GM19324 (cell line): ENCODE results near the gene FMN2.
"Not testable (repeated sequence)": the region's sequence is repeated elsewhere in the genome, so short reads cannot be mapped to it uniquely, and the experiment has no call there.

Source experiments
- ATAC-seq: cut with Tn5 transposase; IDR thresholded peaks from one replicate; pipeline ENCODE4 v1.9.1; 2021; ENCODE audit warnings: mild to moderate bottlenecking, moderate library complexity; ENCODE audit not compliant: unreplicated experiment, low FRiP score

Gene FMN2

GRCh38 chr1:240242601-240243144 lies 151.0 kb downstream of the FMN2 start:
- no peak for ATAC-seq

- ATAC-seq: no peak
Observed at GRCh38 chr1:240244968-240245628, 153.4 kb downstream of the FMN2 start.

GRCh38 chr1:240245629-240246020 lies 153.9 kb downstream of the FMN2 start:
- ATAC-seq: no peak

GRCh38 chr1:240247899-240248298 lies 156.2 kb downstream of the FMN2 start:
- ATAC-seq: no peak

GRCh38 chr1:240254006-240254405 lies 162.3 kb downstream of the FMN2 start:
- ATAC-seq: no peak

- ATAC-seq: no peak
Observed at GRCh38 chr1:240254778-240255291, 163.2 kb downstream of the FMN2 start.

GRCh38 chr1:240255922-240256321 lies 164.2 kb downstream of the FMN2 start:
- no peak for ATAC-seq

DNA sequence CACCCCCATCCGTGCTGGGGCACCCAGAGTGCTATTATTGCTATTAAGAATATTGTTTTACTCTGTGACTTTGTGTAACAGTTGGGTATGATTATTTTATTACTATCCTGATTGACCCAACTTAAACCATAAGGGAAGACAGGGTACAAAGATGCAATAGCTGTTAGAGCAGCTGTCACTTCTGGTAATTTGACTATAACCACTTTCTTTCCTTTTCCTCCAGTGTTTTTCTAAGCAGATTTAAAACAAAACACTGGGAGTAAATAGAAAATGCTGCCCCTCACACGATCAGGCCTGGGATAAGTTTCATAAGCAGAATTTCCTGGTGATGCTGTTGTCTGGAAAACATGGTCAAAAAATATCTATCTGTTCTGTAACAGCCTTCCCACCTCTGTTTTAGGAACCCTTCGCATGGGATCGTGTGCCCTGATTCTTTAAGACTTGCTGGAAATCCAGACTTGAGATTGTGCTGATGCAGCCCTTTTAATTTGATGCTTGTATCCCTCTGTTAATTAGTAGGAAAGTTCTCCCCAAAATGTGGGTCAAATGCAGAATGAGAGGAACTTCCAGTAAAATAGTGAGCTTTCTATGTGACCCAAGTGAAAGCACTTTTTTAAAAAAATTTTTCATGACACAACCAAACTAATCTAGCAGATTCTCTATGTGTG lies 165.3 kb downstream of the FMN2 start:
- no peak for ATAC-seq

GRCh38 chr1:240258910-240259309 lies 167.2 kb downstream of the FMN2 start:
- ATAC-seq: no peak

DNA sequence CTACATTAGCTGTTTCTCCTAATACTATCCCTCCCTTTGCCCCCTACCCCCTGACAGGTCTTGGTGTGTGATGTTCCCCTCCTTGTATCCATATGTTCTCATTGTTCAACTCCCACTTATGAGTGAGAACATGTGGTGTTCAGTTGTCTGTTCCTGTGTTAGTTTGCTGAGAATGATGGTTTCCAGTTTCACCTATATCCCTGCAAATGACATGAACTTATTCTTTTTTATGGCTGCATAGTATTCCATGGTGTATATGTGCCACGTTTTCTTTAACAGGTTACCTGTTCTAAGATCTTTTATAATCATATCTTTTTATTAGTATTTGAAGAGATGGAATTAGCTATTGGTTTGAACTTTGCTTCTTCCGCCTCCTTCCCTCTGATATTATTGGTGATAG lies 172.8 kb downstream of the FMN2 start:
- not testable (repeated sequence) for ATAC-seq

DNA sequence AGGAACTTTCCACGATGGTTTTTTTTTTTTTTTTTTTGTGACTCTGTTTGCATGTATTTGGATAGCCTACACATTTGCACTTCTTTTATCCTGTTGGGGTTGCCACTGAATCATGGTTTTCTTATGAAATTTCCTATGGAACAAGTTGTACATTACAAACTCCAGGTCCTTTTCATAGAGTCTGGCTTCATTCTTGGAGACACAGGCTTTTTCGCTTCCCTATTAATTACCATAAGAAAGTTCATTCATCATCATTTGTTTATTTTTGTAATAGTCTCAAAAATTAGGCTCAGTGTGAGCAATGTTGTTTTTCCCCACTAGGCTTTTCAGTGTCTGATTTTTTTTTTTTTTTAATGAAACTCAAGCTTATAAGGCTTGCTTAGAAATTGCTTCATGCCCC lies 179.4 kb downstream of the FMN2 start:
- no peak for ATAC-seq

- ATAC-seq: no peak
Observed at GRCh38 chr1:240274569-240274968, 182.9 kb downstream of the FMN2 start.

DNA sequence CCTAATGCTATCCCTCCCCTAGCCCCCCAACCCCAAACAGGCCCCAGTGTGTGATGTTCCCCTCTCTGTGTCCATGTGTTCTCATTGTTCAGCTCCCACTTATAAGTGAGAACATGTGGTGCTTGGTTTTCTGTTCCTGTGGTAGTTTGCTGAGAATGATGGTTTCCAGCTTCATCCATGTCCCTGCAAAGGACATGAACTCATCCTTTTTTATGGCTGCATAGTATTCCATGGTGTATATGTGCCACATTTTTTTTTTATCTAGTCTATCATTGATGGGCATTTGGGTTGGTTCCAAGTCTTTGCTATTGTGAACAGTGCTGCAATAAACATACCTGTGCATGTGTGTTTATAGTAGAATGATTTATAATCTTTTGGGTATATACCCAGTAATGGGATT lies 183.5 kb downstream of the FMN2 start:
- not testable (repeated sequence) for ATAC-seq

GRCh38 chr1:240278082-240278481 lies 186.4 kb downstream of the FMN2 start:
- ATAC-seq: no peak

DNA sequence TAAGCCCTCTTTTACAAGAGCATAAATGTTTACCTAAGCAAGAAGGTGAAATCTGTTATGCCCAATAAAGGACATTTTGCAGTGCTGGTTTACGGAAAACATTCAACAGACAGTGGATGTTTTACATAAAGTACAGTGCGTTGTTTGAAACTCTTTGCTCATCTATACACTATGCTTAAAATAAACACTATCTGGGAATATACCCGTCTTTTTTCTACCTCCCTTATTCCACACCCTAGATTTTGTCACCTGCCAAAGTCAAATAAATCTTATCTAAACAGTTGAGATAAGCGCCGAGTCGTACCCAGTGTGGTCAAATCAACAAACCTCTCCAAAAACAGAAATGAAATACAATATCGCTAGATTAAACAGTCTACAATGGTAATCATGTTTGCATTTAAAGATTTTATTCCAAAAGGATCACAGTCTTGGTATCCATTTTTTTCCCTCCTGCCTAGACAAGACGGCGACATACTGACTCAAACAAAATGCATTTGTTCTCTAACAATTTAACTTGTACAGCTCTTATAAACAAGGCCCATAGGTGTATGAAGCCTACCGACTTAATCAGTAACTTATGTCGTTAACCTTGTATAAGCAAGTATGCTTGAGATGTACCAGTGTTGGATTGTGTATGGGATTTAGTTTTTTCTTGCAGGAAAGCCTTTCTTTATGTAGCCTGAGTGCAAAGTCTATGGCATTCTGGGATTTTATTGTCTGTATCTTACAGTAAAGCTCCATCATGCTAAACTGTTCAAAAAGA lies 189.1 kb downstream of the FMN2 start:
- no peak for ATAC-seq

GRCh38 chr1:240282061-240282830 lies 190.6 kb downstream of the FMN2 start:
- no peak for ATAC-seq

- no peak for ATAC-seq
Observed at GRCh38 chr1:240284656-240285414, 193.2 kb downstream of the FMN2 start.

DNA sequence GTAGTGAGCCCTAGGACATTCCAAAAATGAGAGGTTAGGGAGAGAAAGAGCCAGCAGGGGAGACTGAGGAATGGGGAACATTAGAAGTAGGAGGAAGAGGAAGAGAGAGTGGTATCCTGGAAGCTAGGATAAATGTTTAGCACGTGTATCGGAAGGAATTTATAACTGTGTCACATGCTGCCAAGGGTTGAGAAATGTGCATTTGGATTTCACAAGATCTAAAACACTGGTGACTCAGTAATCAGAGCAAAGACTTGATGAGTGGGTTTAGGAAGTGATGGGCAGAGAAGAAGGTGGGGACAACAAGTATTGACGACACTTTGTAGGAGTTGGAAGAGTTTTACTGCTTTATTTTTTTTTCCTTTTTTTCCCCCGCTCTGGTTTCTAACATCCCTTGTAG lies 193.9 kb downstream of the FMN2 start:
- no peak for ATAC-seq

DNA sequence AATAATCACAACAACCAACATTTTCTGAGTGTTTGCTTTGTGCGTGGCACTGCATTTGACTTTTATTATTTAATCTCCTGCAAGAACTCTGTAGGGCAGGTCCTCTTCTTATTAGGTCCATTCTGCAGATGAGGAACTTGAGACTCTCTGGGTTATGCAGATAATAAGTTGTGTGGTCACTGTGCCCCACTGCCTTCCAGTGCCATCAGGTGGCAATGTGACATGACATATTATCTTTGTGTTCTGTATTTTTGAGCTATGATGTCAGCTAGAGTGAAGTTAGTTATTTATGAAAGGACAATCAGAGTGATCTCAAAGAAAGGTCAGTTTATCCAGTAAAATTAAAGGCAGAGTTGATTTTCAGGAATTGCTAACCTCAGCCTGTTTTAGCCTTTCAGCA lies 196.0 kb downstream of the FMN2 start:
- no peak for ATAC-seq

GRCh38 chr1:240293706-240294105 lies 202.0 kb downstream of the FMN2 start:
- ATAC-seq: no peak
